Hepatocyte (in vitro differentiated cells): ENCODE data around the gene FN1.

Experiments used
- CTCF ChIP-seq: fragments of 200-600 bp; sonication (generic); IDR thresholded peaks from 2 replicates; pipeline ENCODE4 v1.5.1; 2016; ENCODE audit warnings: antibody characterized with exemption, mild to moderate bottlenecking; ENCODE audit not compliant: poor library complexity
- EZH2 ChIP-seq: fragments of 200-600 bp; sonication (generic); IDR thresholded peaks from 2 replicates; pipeline ENCODE4 v1.6.1; 2016; ENCODE audit warnings: antibody characterized with exemption, mild to moderate bottlenecking, borderline replicate concordance

GRCh38 chr2:215484570-215484969 is 48.7 kb upstream of the FN1 start:
- TF ChIP-seq CTCF = no peak
- TF ChIP-seq EZH2 = no peak
